GM23338 (cell line): ENCODE data around the gene ERC1. TPM values are rescaled to one million over a fixed set of nuclear protein-coding genes. Genes with fewer than 3 reads are reported as not detected.

ENCODE experiments used
- ATAC-seq: fragments of 200-7000 bp; cut with Tn5 transposase; 3 replicates; pipeline ENCODE4 v1.9.1; 2020
- DNase-seq: peaks from one replicate; pipeline ENCODE4 v3.0.0-alpha.2; 2015; ENCODE audit warnings: low spot score
- H2AFZ ChIP-seq: fragments of 200-600 bp; sonication (generic); 2 replicates; pipeline ENCODE4 v1.8.0; 2016; ENCODE audit warnings: antibody characterized with exemption, mild to moderate bottlenecking, moderate library complexity
- H3F3A ChIP-seq: fragments of 200-600 bp; sonication (generic); replicated peaks from 2 replicates; pipeline ENCODE4 v1.8.0; 2017; ENCODE audit warnings: antibody characterized with exemption, mixed run types, low read depth
- H3K27ac ChIP-seq: fragments of 200-600 bp; sonication (generic); 2 replicates; pipeline ENCODE4 v1.6.1; 2016; ENCODE audit warnings: low read depth
- H3K27me3 ChIP-seq: fragments of 200-600 bp; sonication (generic); 2 replicates; pipeline ENCODE4 v1.8.0; 2016; ENCODE audit warnings: mild to moderate bottlenecking, mixed run types, moderate library complexity; ENCODE audit not compliant: insufficient read depth
- H3K36me3 ChIP-seq: fragments of 200-600 bp; sonication (generic); 2 replicates; pipeline ENCODE4 v1.8.0; 2016; ENCODE audit warnings: mild to moderate bottlenecking; ENCODE audit not compliant: insufficient read depth
- H3K4me1 ChIP-seq: fragments of 200-600 bp; sonication (generic); 2 replicates; pipeline ENCODE4 v1.8.0; 2016; ENCODE audit warnings: mild to moderate bottlenecking, moderate library complexity; ENCODE audit not compliant: insufficient read depth
- H3K4me2 ChIP-seq: fragments of 200-600 bp; sonication (generic); 2 replicates; pipeline ENCODE4 v1.7.1; 2017; ENCODE audit warnings: mixed run types
- H3K4me3 ChIP-seq: fragments of 200-600 bp; sonication (generic); 2 replicates; pipeline ENCODE4 v1.6.1; 2016; ENCODE audit warnings: mixed run types
- H3K79me2 ChIP-seq: fragments of 200-600 bp; sonication (generic); replicated peaks from 2 replicates; pipeline ENCODE4 v1.8.0; 2017; ENCODE audit warnings: mild to moderate bottlenecking; ENCODE audit not compliant: insufficient read depth
- H3K9me2 ChIP-seq: fragments of 200-600 bp; sonication (generic); 2 replicates; pipeline ENCODE4 v1.8.0; 2017; ENCODE audit not compliant: insufficient read depth
- H4K20me1 ChIP-seq: fragments of 200-600 bp; sonication (generic); replicated peaks from 2 replicates; pipeline ENCODE4 v1.8.0; 2017; ENCODE audit warnings: mild to moderate bottlenecking; ENCODE audit not compliant: insufficient read depth
- H3K27ac Mint-ChIP-seq: 2 replicates; pipeline ENCODE4 v1.8.0; 2020; ENCODE audit warnings: inconsistent platforms, mild to moderate bottlenecking, moderate library complexity, mixed read lengths
- H3K27me3 Mint-ChIP-seq: 3 replicates; pipeline ENCODE4 v1.8.0; 2022; ENCODE audit warnings: low read depth, mild to moderate bottlenecking, moderate library complexity, mixed read lengths, inconsistent platforms; ENCODE audit not compliant: insufficient read depth, poor library complexity
- H3K36me3 Mint-ChIP-seq: 3 replicates; pipeline ENCODE4 v1.8.0; 2021; ENCODE audit warnings: low read depth, mild to moderate bottlenecking, inconsistent platforms, moderate library complexity, mixed read lengths
- H3K4me1 Mint-ChIP-seq: 3 replicates; pipeline ENCODE4 v1.8.0; 2020; ENCODE audit warnings: mild to moderate bottlenecking, inconsistent platforms, mixed read lengths
- H3K4me3 Mint-ChIP-seq: 3 replicates; pipeline ENCODE4 v1.8.0; 2021; ENCODE audit warnings: moderate library complexity, mild to moderate bottlenecking, inconsistent platforms, mixed read lengths
- H3K9me3 Mint-ChIP-seq: 3 replicates; pipeline ENCODE4 v1.8.0; 2020; ENCODE audit warnings: moderate library complexity, mild to moderate bottlenecking, inconsistent platforms, mixed read lengths
- CREB1 ChIP-seq: fragments of 250-450 bp; sonication (Bioruptor Pico); IDR thresholded peaks from 2 replicates; pipeline ENCODE4 v1.5.0; 2020; ENCODE audit warnings: low read depth, mild to moderate bottlenecking, moderate library complexity
- EZH2 ChIP-seq: fragments of 200-600 bp; sonication (generic); IDR thresholded peaks from one replicate; pipeline ENCODE4 v1.8.0; 2017; ENCODE audit warnings: antibody characterized with exemption, mild to moderate bottlenecking, low read depth; ENCODE audit not compliant: unreplicated experiment
- JUNB ChIP-seq: IDR thresholded peaks from one replicate; pipeline ENCODE4 v1.6.1; 2016; ENCODE audit warnings: antibody characterized with exemption; ENCODE audit not compliant: unreplicated experiment
- NANOG ChIP-seq: IDR thresholded peaks from 2 replicates; pipeline ENCODE4 v1.6.1; 2016; ENCODE audit warnings: antibody characterized with exemption, borderline replicate concordance
- POLR2AphosphoS5 ChIP-seq: IDR thresholded peaks from 2 replicates; pipeline ENCODE4 v1.6.1; 2016; ENCODE audit warnings: antibody characterized with exemption, low read depth
- STAT1 ChIP-seq: IDR thresholded peaks from one replicate; pipeline ENCODE4 v1.6.1; 2016; ENCODE audit warnings: antibody characterized with exemption; ENCODE audit not compliant: unreplicated experiment
- ZNF114 ChIP-seq: fragments of 250-450 bp; sonication (Bioruptor Pico); IDR thresholded peaks from 2 replicates; pipeline ENCODE4 v1.5.0; 2020; ENCODE audit warnings: mild to moderate bottlenecking, moderate library complexity
- ZNF331 ChIP-seq: fragments of 250-450 bp; sonication (Bioruptor Pico); IDR thresholded peaks from 2 replicates; pipeline ENCODE4 v1.5.0; 2020; ENCODE audit warnings: low read depth, mild to moderate bottlenecking, moderate library complexity
- ZNF462 ChIP-seq: fragments of 250-450 bp; sonication (Bioruptor Pico); IDR thresholded peaks from 2 replicates; pipeline ENCODE4 v1.5.0; 2020; ENCODE audit warnings: mild to moderate bottlenecking, moderate library complexity
- polyA plus RNA-seq: library from polyadenylated mRNA; unstranded; fragments of >200 nt; fragmentation: Nextera tagmentation; extraction: Ambion mirVana; gene quantifications from 2 replicates; pipeline ENCODE4 v1.2.1, GENCODE V29; 2016
- total RNA-seq: library from RNA; depleted of rRNA; stranded (reverse); fragments of >200 nt; shearing (Covaris generic); gene quantifications from 2 replicates; pipeline ENCODE4 v1.2.3, GENCODE V29; 2014
- TF ChIP-seq, protein P1 (sequence below), 2 experiments: fragments of 200-600 bp in 1 of 2; sonication (generic) in 1 of 2; conservative IDR thresholded peaks; 2 replicates each; pipeline versions ENCODE4 v1.5.1 to v1.6.1; 2016 to 2017; ENCODE audit warnings: antibody characterized with exemption in 2 of 2, low read depth in 2 of 2, mild to moderate bottlenecking in 2 of 2, moderate library complexity in 1 of 2
- TF ChIP-seq, protein P2 (sequence below): IDR thresholded peaks from one replicate; pipeline ENCODE4 v1.6.1; 2018; ENCODE audit warnings: antibody characterized with exemption; ENCODE audit not compliant: unreplicated experiment
- TF ChIP-seq, protein P3 (sequence below): IDR thresholded peaks from 2 replicates; pipeline ENCODE4 v1.6.1; 2016; ENCODE audit warnings: antibody characterized with exemption

The ERC1 gene
- total and polyA plus RNA-seq, 2 experiments from 2014 or later, result 28.1 to 35.3 TPM

DNA sequence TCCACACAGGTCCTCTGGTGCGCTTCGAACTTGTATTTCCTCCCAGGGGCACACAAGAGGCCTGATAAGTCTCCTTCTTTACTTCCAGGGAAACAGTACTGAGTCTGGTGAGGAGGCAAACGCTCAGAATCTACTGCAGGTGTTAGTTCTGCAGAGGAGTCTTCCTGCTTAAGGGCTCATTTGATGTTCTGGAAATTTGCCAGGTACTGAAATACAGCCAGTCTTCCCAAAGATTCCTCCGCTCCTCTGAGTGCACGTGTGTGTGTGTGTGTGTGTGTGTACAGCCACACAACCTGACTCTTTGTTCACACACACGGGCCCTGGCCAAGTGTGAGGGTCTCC, 511.3 kb downstream of the ERC1 start:
- TF ChIP-seq, protein P1, sequence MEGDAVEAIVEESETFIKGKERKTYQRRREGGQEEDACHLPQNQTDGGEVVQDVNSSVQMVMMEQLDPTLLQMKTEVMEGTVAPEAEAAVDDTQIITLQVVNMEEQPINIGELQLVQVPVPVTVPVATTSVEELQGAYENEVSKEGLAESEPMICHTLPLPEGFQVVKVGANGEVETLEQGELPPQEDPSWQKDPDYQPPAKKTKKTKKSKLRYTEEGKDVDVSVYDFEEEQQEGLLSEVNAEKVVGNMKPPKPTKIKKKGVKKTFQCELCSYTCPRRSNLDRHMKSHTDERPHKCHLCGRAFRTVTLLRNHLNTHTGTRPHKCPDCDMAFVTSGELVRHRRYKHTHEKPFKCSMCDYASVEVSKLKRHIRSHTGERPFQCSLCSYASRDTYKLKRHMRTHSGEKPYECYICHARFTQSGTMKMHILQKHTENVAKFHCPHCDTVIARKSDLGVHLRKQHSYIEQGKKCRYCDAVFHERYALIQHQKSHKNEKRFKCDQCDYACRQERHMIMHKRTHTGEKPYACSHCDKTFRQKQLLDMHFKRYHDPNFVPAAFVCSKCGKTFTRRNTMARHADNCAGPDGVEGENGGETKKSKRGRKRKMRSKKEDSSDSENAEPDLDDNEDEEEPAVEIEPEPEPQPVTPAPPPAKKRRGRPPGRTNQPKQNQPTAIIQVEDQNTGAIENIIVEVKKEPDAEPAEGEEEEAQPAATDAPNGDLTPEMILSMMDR (conservative IDR thresholded peaks at IDR 0.05; ENCODE audit: low read depth in 2 of 2), result no peak
- TF ChIP-seq, protein P2, sequence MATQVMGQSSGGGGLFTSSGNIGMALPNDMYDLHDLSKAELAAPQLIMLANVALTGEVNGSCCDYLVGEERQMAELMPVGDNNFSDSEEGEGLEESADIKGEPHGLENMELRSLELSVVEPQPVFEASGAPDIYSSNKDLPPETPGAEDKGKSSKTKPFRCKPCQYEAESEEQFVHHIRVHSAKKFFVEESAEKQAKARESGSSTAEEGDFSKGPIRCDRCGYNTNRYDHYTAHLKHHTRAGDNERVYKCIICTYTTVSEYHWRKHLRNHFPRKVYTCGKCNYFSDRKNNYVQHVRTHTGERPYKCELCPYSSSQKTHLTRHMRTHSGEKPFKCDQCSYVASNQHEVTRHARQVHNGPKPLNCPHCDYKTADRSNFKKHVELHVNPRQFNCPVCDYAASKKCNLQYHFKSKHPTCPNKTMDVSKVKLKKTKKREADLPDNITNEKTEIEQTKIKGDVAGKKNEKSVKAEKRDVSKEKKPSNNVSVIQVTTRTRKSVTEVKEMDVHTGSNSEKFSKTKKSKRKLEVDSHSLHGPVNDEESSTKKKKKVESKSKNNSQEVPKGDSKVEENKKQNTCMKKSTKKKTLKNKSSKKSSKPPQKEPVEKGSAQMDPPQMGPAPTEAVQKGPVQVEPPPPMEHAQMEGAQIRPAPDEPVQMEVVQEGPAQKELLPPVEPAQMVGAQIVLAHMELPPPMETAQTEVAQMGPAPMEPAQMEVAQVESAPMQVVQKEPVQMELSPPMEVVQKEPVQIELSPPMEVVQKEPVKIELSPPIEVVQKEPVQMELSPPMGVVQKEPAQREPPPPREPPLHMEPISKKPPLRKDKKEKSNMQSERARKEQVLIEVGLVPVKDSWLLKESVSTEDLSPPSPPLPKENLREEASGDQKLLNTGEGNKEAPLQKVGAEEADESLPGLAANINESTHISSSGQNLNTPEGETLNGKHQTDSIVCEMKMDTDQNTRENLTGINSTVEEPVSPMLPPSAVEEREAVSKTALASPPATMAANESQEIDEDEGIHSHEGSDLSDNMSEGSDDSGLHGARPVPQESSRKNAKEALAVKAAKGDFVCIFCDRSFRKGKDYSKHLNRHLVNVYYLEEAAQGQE, result no peak
- TF ChIP-seq CREB1, result no peak
- TF ChIP-seq STAT1, result no peak
- no peak for TF ChIP-seq ZNF462
- TF ChIP-seq, protein P3, sequence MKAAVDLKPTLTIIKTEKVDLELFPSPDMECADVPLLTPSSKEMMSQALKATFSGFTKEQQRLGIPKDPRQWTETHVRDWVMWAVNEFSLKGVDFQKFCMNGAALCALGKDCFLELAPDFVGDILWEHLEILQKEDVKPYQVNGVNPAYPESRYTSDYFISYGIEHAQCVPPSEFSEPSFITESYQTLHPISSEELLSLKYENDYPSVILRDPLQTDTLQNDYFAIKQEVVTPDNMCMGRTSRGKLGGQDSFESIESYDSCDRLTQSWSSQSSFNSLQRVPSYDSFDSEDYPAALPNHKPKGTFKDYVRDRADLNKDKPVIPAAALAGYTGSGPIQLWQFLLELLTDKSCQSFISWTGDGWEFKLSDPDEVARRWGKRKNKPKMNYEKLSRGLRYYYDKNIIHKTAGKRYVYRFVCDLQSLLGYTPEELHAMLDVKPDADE, result no peak
- no peak for TF ChIP-seq JUNB
- TF ChIP-seq ZNF331 (CRISPR knock-in tag), result no peak
- no peak for TF ChIP-seq NANOG
- no peak for TF ChIP-seq ZNF114 (CRISPR knock-in tag)
- no peak for TF ChIP-seq POLR2AphosphoS5
- TF ChIP-seq EZH2, result no peak
- H3K27me3 Mint-ChIP-seq, result peaks cover 3% of the 10 kb centered on the region
- no peaks in the 10 kb centered on the region for H3K27me3 ChIP-seq
- H3F3A ChIP-seq, result no peaks in the 10 kb centered on the region
- no peak overlapping the region for H3K4me3 ChIP-seq
- peaks cover 11% of the 10 kb centered on the region; the same call in 2 of the 3 replicates for H3K9me3 Mint-ChIP-seq
- no peaks in the 10 kb centered on the region for H4K20me1 ChIP-seq
- no peaks in the 10 kb centered on the region for H3K36me3 ChIP-seq
- H3K4me1 Mint-ChIP-seq, result no peaks in the 10 kb centered on the region; the same call in 2 of the 3 replicates
- no peak overlapping the region for H3K27ac Mint-ChIP-seq
- H3K4me2 ChIP-seq, result no peak overlapping the region
- H2AFZ ChIP-seq, result no peak overlapping the region
- DNase-seq, result no peak
- no peak for ATAC-seq
- H3K4me1 ChIP-seq, result no peaks in the 10 kb centered on the region
- no peak overlapping the region for H3K4me3 Mint-ChIP-seq
- peaks cover 4% of the 10 kb centered on the region; the same call in 2 of the 3 replicates for H3K36me3 Mint-ChIP-seq
- no peaks in the 10 kb centered on the region for H3K9me2 ChIP-seq
- H3K79me2 ChIP-seq, result no peaks in the 10 kb centered on the region
- H3K27ac ChIP-seq, result no peak overlapping the region
